NCI-H526 (cell line): ENCODE data around the gene AGAP2.
A peak's percentile ranks its signal among the peaks of the same experiment; 100 is the strongest.
"Not testable (repeated sequence)": the region's sequence is repeated elsewhere in the genome, so short reads cannot be mapped to it uniquely, and the experiment has no call there.

Source experiments
- DNase-seq, 2 experiments: peaks; one replicate each; lab custom pipeline; 2025; lab: John Stamatoyannopoulos, UW

Gene AGAP2

DNA sequence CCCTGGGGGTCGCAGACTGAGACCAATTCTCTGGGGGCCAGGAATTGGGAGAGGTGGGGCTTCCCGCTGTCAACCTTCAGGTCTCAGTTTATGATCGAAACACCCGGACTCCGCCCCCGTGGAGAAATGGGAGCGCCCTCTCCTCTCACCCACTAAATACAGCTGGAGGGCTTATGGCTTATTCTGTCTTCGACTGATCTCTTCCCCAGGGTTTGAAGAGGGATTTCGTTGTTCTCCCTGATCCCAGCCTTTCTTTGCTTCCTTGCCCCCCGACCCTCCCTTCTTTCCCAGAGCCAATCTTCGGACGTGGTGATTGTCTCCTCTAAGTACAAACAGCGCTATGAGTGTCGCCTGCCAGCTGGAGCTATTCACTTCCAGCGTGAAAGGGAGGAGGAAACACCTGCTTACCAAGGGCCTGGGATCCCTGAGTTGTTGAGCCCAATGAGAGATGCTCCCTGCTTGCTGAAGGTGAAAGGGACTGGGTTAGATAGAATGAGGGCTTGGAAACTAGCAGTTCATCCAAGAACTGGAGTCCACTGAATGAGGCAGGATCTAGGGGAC lies 44.0 kb downstream of the AGAP2 start:
- DNase-seq: peak in 1 of 2 experiments; percentile 46

DNA sequence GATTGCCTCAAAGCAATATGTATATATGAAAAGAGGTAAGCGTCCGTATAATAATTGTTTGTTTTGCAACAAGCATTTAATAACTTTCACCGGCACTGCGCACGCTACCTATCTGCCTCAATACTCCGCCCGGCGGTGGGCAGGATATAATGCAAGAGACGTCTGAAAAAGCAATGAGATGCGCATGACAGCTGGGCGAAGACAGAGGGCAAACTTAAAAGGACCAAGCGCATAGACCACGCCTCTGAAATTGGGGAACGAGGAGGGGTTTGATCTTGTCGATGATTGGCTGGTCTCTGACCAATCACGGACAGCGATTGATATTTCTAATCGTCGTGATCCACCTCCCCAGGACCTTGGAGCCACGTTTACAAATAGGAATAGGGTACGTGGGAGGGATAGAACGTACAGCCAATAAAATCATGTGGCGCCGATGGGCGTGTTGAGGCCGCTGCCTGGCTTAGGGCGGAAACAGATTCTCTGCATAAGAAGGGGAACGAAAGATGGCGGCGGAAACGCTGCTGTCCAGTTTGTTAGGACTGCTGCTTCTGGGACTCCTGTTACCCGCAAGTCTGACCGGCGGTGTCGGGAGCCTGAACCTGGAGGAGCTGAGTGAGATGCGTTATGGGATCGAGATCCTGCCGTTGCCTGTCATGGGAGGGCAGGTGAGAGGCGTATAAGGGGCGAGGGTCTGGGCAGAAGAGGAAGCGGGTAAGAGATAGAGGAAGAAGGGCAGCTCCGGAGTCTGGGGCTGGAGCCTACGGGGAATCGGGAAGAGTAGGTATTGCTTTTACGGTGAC lies 44.7 kb downstream of the AGAP2 start, which contains the start of gene OS9:
Gene OS9, plus strand, starts transcription at position 474 of the 800 bp plus-strand sequence. Its CDS starts 30 bp downstream, at position 504.
- DNase-seq: peak; percentile 99 to 100

DNA sequence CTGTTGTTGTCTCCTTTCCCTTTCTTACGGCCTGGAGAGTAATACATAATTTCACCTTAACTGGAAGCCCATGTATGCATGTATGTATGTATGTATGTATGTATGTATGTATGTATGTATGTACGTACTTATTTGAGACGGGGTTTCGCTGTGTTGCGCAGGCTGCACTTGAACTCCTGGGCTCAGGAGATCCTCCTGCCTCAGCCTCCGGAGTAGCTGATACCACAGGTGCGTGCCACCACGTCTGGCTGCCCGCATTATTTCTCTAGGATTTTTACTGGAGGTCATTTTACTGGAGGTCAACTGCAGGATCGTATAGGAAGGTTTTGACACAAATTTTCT lies 45.3 kb downstream of the AGAP2 start:
- no peak for DNase-seq

DNA sequence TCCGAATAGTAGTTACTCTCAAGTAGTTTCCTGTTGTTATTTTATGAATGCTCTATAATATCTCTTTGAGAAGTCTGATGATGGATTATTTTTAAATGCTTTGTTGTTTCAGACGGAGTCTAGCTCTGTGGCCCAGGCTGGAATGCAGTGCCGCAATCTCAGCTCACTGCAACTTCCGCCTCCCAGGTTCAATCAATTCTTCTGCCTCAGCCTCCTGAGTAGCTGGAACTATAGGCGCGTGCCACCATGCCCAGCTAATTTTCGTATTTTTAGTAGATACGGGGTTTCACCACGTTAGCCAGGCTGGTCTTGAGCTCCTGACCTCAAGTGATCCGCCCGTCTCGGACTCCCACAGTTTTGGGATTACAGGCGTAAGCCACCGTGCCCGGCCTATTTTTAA lies 46.0 kb downstream of the AGAP2 start:
- no peak for DNase-seq

DNA sequence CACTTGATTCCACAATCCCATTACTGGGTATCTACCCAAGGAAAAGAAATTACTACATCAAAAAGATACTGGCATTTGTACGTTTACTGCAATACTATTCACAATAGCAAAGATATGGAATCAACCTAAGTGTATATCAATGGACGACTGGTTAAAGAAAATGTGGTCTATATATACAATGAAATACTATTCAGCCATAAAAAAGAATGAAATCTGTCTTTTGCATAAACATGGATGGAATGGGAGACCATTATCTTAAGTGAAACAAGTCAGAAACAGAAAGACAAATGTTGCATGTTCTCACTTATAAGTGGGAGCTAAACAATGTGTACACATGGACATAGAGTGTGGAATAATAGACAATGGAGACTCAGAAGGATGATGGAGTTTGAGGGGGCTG lies 49.6 kb downstream of the AGAP2 start:
- DNase-seq: no peak

DNA sequence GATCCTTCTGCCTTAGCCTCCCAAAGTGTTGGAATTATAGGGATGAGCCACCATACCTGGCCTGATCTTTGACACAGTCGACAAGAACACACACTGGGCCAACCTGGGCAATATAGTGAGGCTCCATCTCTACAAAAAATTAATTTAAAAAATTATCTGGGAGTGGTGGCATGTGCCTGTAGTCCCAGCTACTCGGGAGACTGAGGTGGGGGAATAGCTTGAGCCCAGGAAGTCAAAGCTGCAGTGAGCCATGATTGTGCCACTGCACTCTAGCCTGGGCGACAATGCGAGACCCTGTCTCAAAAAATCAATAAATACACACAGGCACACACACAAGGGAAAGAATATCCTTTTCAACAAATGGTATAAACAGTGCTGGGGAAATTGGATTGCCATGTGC lies 50.7 kb downstream of the AGAP2 start:
- no peak for DNase-seq

DNA sequence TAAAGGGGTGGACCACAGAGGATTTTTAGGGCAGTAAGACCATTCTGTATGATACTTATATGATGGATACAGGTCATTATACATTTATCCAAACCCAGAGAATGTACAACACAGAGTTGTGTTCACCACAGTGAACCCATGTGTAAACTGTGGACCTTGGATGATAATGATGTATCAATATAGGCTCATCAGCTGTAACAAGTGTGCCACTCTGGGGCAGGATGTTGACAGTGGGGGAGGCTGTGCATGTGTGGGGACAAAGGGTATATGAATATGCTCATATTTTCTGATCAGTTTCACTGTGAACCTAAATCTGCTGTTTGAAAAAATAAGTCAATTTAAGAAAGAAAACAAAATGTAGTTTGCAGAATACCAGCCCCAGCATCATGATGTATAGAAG lies 58.8 kb downstream of the AGAP2 start:
- no peak for DNase-seq

DNA sequence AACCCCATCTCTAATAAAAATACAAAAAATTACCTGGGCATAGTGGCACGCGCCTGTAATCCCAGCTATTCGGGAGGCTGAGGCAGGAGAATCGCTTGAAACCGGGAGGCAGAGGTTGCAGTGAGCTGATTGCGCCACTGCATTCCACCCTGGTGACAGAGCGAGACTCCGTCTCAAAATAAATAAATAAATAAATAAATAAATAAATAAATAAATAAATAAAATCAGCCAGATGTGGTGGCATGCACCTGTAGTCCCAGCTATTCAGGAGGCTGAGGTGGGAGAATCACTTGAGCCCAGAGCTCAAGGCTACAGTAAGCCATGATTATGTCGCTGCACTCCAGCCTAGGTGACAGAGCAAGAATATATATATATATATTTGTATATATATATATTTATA lies 60.6 kb downstream of the AGAP2 start:
- not testable (repeated sequence) for DNase-seq

DNA sequence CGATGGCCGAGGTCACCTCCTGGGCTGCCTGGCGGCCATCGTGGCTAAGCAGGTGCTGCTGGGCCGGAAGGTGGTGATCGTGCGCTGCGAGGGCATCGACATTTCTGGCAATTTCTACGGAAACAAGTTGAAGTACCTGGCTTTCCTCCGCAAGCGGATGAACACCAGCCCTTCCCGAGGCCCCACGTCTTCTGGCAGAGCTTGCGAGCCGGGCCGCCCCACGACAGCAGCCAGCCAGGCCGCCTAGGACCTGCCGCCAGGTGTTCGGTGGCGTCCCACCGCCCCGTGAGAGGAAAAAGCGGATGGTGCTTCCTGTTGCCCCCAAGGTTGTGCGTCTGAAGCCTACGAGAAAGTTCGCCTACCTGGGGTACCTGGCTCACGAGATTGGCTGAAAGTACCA lies 63.9 kb downstream of the AGAP2 start:
- no peak for DNase-seq
